HG03159 (cell line): Measurements from ENCODE around the gene SLC7A4.

Experiments used
- ATAC-seq: cut with Tn5 transposase; IDR thresholded peaks from one replicate; pipeline ENCODE4 v1.9.1; 2021; ENCODE audit warnings: mild to moderate bottlenecking, moderate library complexity; ENCODE audit not compliant: unreplicated experiment

Gene SLC7A4

GRCh38 chr22:21000207-21000986 lies 32.0 kb downstream of the SLC7A4 start:
- no peak for ATAC-seq

- no peak for ATAC-seq
Observed at GRCh38 chr22:20999350-21000206, 32.8 kb downstream of the SLC7A4 start.

DNA sequence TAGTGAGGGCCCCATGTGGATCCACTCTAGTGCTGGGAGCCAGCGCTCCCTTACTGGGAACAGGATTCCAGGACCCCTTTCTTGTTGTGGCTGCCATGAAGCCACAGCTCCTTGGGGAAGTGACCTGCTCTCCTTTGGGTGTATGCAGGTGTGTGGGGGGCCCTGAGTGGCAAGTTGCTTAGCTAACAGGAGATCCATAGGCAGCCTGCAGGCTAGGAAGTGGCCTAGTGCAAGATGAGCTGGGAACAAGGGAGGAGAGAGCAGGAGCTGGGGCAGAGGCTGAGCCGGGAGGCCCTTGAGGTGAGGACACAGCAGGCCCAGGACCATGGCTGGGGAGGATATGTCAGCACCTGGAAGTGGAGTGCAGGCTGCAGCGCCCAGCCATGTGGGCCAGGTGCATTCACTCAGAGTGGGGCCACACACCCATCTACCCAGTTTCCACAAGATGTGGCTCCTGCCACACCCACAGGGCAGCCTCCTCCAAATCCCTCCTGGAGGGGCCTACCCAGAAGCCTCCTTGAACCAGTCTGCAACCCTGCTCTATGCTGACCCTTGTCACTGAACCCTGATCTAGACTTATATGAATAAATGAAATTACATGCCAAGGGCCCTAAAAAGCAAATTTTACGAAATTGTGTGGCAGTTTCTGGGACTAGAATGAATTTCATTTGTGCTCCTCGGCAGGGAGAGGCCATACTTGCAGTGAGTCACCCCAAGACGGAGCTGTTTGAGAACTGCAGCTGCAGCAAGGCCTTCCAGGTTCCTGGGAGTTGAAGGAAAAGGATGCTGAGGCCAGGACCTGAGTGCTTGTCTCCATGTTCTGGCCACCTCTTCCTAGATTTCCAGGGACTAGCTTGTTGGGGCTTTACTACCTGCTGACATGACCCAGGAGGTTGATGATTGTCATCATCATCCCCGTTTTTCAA lies 33.7 kb downstream of the SLC7A4 start:
- ATAC-seq: no peak

GRCh38 chr22:20997536-20998257 lies 34.7 kb downstream of the SLC7A4 start:
- no peak for ATAC-seq

- no peak for ATAC-seq
Observed at GRCh38 chr22:20996598-20997535, 35.5 kb downstream of the SLC7A4 start.

- ATAC-seq: no peak
Observed at GRCh38 chr22:20996031-20996410, 36.3 kb downstream of the SLC7A4 start.

DNA sequence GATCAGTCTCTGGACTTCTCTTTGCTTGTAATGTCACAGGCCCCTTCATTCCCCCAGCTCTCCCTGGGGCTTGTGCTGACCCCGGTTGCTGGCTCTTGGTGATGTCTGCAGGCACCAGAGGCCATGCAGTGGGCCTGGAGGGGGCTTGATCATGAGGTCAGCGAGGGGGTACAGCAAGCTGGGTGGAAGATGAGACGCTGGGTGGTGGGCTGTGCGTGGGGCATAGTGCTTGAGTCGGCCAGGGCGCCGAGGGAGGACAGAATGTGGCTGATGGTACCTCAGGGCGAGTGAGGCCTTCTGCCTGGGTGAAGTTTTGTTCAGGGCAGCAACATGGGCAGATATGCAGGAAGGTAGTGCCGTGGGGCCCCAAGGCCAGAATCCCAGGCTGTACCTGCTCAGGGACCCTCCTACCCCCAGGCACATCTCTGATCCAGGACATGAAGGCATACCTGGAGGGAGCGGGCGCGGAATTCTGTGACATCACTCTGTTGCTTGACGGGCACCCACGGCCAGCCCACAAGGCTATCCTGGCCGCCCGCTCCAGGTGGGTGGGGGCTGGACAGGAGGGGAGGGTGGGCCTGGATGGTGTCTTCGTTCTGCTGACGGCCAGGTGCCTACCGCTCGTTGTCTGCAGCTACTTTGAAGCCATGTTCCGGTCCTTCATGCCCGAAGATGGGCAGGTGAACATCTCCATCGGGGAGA lies 36.9 kb downstream of the SLC7A4 start:
- no peak for ATAC-seq

- no peak for ATAC-seq
Observed at GRCh38 chr22:20994902-20995241, 37.5 kb downstream of the SLC7A4 start.

GRCh38 chr22:20994128-20994901 lies 38.0 kb downstream of the SLC7A4 start:
- no peak for ATAC-seq

- no peak for ATAC-seq
Observed at GRCh38 chr22:20993304-20994127, 38.8 kb downstream of the SLC7A4 start.

GRCh38 chr22:20992456-20993303 lies 39.7 kb downstream of the SLC7A4 start:
- no peak for ATAC-seq

DNA sequence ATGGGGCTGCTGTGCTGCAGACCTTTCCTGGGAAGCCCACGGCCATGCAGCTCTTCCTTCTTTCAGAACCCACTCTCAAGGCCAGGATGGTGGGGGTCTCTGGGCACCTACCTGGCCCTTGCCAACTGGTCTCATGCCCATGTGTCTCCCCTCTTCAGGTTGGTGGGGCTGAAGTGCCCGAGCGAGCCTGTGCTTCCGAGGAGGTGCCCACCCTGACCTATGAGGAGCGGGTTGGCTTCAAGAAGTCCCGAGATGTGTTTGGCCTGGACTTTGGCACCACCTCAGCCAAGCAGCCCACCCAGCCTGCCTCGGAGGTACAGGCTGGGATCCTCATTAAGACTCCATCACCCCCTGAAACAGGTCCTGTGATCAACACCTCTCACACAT lies 40.3 kb downstream of the SLC7A4 start:
- ATAC-seq: no peak

GRCh38 chr22:20991252-20992055 lies 40.9 kb downstream of the SLC7A4 start:
- no peak for ATAC-seq

- ATAC-seq: no peak
Observed at GRCh38 chr22:20990184-20991180, 41.9 kb downstream of the SLC7A4 start.
